Smooth muscle cell (in vitro differentiated cells): ENCODE data around the gene MUC5B. TPM values are rescaled to one million over a fixed set of nuclear protein-coding genes. Genes with fewer than 3 reads are reported as not detected.

Source experiments
- DNase-seq: peaks from one replicate; lab custom pipeline; 2025; ENCODE audit not compliant: unreplicated experiment; lab: John Stamatoyannopoulos, UW
- H2AFZ ChIP-seq: fragments of 200-600 bp; sonication (generic); 2 replicates; pipeline ENCODE4 v1.6.0; 2016; ENCODE audit warnings: antibody characterized with exemption, low read depth, mild to moderate bottlenecking
- H3F3A ChIP-seq: fragments of 200-600 bp; sonication (generic); 2 replicates; pipeline ENCODE4 v1.6.0; 2017; ENCODE audit warnings: antibody characterized with exemption, low read depth
- H3K27ac ChIP-seq: fragments of 200-600 bp; sonication (generic); 2 replicates; pipeline ENCODE4 v1.5.1; 2016; ENCODE audit warnings: low read depth, mild to moderate bottlenecking
- H3K27me3 ChIP-seq: fragments of 200-600 bp; sonication (generic); 2 replicates; pipeline ENCODE4 v1.6.1; 2016; ENCODE audit warnings: low read depth, mild to moderate bottlenecking
- H3K36me3 ChIP-seq: fragments of 200-600 bp; sonication (generic); 2 replicates; pipeline ENCODE4 v1.5.1; 2016; ENCODE audit warnings: low read depth
- H3K4me1 ChIP-seq: fragments of 200-600 bp; sonication (generic); 2 replicates; pipeline ENCODE4 v1.5.1; 2016; ENCODE audit warnings: low read depth
- H3K4me2 ChIP-seq: fragments of 200-600 bp; sonication (generic); 2 replicates; pipeline ENCODE4 v1.6.0; 2016; ENCODE audit warnings: mild to moderate bottlenecking
- H3K4me3 ChIP-seq: fragments of 200-600 bp; sonication (generic); 2 replicates; pipeline ENCODE4 v1.5.1; 2016; ENCODE audit warnings: mild to moderate bottlenecking
- H3K79me2 ChIP-seq: fragments of 200-600 bp; sonication (generic); 2 replicates; pipeline ENCODE4 v1.6.0; 2016; ENCODE audit warnings: low read depth, mild to moderate bottlenecking
- H3K9ac ChIP-seq: fragments of 200-600 bp; sonication (generic); 2 replicates; pipeline ENCODE4 v1.6.0; 2016; ENCODE audit warnings: low read depth
- H3K9me3 ChIP-seq: fragments of 200-600 bp; sonication (generic); replicated peaks from 2 replicates; pipeline ENCODE4 v1.5.1; 2016; ENCODE audit warnings: low read depth
- H4K20me1 ChIP-seq: fragments of 200-600 bp; sonication (generic); 2 replicates; pipeline ENCODE4 v1.6.0; 2016; ENCODE audit warnings: low read depth
- WGBS: methylation state at CpG from one replicate; pipeline ENCODE4 v1.1.7; 2016; ENCODE audit warnings: low lambda C conversion rate; 5-methylcytosine and 5-hydroxymethylcytosine counted together
- polyA plus RNA-seq: library from polyadenylated mRNA; unstranded; fragments of >200 nt; fragmentation: Nextera tagmentation; extraction: Ambion mirVana; gene quantifications from 2 replicates; pipeline ENCODE4 v1.2.1, GENCODE V29; 2016
- total RNA-seq: library from RNA; depleted of rRNA; stranded (reverse); fragments of >200 nt; gene quantifications from 2 replicates; pipeline ENCODE4 v1.2.3, GENCODE V29; 2014
- TF ChIP-seq, protein P1 (sequence below): fragments of 200-600 bp; sonication (generic); IDR thresholded peaks from 2 replicates; pipeline ENCODE4 v1.5.1; 2017; ENCODE audit warnings: borderline replicate concordance, mild to moderate bottlenecking, antibody characterized with exemption; ENCODE audit not compliant: insufficient read depth, poor library complexity, severe bottlenecking

MUC5B gene
- total and polyA plus RNA-seq, 2 experiments from 2014 or later, result not detected

DNA sequence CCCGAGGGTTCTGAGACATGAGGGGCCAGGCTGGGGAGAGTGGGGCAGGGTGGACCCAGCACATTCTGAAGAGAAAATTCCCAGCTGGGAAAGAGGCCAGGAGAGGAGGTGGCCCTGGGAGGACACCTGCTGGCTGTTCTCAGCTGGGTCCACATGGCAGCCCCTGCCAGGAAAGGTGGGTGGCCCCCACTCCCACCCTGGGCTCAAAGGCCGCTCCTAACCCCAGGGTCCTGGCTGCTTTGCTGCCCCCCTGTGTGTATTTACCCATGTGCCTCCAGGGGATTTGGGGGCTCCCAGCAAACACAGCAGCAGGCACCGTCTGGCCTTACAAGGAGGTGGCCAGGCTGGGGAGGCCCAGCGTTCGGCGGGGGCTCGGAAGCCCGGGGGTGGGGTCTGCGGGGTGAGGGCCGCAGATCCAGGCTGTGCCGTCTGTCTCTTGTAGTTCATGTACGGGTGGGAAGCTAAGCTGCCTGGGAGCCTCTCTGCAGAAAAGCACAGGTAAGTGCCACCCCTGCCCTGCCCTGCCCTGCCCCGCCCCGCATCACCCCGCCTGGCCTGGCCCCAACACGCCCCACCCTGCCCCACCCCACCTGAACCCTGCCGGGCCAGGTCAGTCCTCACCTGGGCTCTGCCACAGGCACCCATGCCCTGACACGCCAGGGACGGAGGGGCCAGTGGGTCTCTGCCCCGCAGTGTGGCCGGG lies 10.6 kb downstream of the MUC5B start:
- DNase-seq, result no peak
- no peaks in the 10 kb centered on the region for H3K79me2 ChIP-seq
- H3K27ac ChIP-seq, result no peak overlapping the region
- WGBS, result 85% methylated on average over 19 of the region's 21 CpGs
- TF ChIP-seq, protein P1, sequence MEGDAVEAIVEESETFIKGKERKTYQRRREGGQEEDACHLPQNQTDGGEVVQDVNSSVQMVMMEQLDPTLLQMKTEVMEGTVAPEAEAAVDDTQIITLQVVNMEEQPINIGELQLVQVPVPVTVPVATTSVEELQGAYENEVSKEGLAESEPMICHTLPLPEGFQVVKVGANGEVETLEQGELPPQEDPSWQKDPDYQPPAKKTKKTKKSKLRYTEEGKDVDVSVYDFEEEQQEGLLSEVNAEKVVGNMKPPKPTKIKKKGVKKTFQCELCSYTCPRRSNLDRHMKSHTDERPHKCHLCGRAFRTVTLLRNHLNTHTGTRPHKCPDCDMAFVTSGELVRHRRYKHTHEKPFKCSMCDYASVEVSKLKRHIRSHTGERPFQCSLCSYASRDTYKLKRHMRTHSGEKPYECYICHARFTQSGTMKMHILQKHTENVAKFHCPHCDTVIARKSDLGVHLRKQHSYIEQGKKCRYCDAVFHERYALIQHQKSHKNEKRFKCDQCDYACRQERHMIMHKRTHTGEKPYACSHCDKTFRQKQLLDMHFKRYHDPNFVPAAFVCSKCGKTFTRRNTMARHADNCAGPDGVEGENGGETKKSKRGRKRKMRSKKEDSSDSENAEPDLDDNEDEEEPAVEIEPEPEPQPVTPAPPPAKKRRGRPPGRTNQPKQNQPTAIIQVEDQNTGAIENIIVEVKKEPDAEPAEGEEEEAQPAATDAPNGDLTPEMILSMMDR, result no peak
- H3K9ac ChIP-seq, result no peak overlapping the region
- no peaks in the 10 kb centered on the region for H3K27me3 ChIP-seq
- no peaks in the 10 kb centered on the region for H4K20me1 ChIP-seq
- H3K9me3 ChIP-seq, result no peaks in the 10 kb centered on the region
- H3K4me3 ChIP-seq, result no peak overlapping the region
- no peaks in the 10 kb centered on the region for H3F3A ChIP-seq
- no peak overlapping the region for H2AFZ ChIP-seq
- no peaks in the 10 kb centered on the region for H3K4me1 ChIP-seq
- H3K36me3 ChIP-seq, result no peaks in the 10 kb centered on the region
- H3K4me2 ChIP-seq, result no peak overlapping the region

DNA sequence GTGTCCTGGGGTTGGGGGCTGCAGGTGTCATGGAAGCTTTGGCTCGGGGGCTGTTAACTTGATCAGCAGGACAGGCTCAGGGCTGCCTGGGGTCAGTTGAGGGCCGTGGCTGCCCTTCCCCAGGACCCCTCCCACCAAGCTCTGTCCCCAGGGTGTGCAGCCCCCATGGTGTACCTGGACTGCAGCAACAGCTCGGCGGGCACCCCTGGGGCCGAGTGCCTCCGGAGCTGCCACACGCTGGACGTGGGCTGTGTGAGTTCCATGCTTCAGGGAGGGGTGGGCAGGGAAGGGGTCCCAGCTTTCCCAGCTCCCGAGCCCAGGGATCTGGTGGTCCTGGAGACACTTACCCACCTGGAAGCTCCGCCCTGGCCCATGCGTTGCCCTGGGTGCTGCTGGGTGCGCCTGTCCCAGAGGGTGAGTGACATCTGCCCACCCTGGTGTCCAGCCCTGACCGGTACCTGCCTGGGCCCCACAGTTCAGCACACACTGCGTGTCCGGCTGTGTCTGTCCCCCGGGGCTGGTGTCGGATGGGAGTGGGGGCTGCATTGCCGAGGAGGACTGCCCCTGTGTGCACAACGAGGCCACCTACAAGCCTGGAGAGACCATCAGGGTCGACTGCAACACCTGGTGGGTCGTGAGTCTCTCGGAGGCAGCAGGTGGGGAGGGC lies 11.3 kb downstream of the MUC5B start:
- DNase-seq, result no peak
- no peak overlapping the region for H3K27ac ChIP-seq
- no peak overlapping the region for H2AFZ ChIP-seq
- H3K36me3 ChIP-seq, result no peaks in the 10 kb centered on the region
- no peak overlapping the region for H3K4me3 ChIP-seq
- H3K4me2 ChIP-seq, result no peak overlapping the region
- H3K79me2 ChIP-seq, result no peaks in the 10 kb centered on the region
- H3F3A ChIP-seq, result no peaks in the 10 kb centered on the region
- H3K27me3 ChIP-seq, result no peaks in the 10 kb centered on the region
- H3K9me3 ChIP-seq, result no peaks in the 10 kb centered on the region
- H3K4me1 ChIP-seq, result no peaks in the 10 kb centered on the region
- 90% methylated on average over 17 of the region's 22 CpGs for WGBS
- no peak overlapping the region for H3K9ac ChIP-seq
- no peaks in the 10 kb centered on the region for H4K20me1 ChIP-seq
- TF ChIP-seq, protein P1, result no peak

GRCh38 chr11:1234771-1235305 lies 12.0 kb downstream of the MUC5B start:
- Histone ChIP-seq H3K36me3 (no peaks in the 10 kb centered on the region), H3K9ac (no peak overlapping the region), H3K9me3 (no peaks in the 10 kb centered on the region), H3K4me1 (no peaks in the 10 kb centered on the region), H3K27me3 (no peaks in the 10 kb centered on the region), H3K79me2 (no peaks in the 10 kb centered on the region), H3K27ac (no peak overlapping the region), H4K20me1 (no peaks in the 10 kb centered on the region), H3K4me3 (no peak overlapping the region), H2AFZ (no peak overlapping the region), H3F3A (no peaks in the 10 kb centered on the region), H3K4me2 (no peak overlapping the region)
- TF ChIP-seq, protein P1, result no peak
- WGBS, result 94% methylated on average over 20 of the region's 23 CpGs
- no peak for DNase-seq
